Choroid plexus epithelial cell (primary cell): Measurements from ENCODE around the gene SLC7A1.
A peak's percentile ranks its signal among the peaks of the same experiment; 100 is the strongest.

ENCODE experiments used
- DNase-seq: peaks from one replicate; pipeline ENCODE4 v3.0.0-alpha.2; 2010; ENCODE audit warnings: low read depth
- H3K4me3 ChIP-seq: 2 replicates; pipeline ENCODE4 v1.5.1; 2011; ENCODE audit warnings: low read depth, mild to moderate bottlenecking, control low read depth, low read length, moderate library complexity
- CTCF ChIP-seq: conservative IDR thresholded peaks from 2 replicates; pipeline ENCODE4 v1.5.1; 2011; ENCODE audit warnings: low read depth, mild to moderate bottlenecking, control low read depth, inconsistent platforms, low read length, moderate library complexity

The SLC7A1 gene

GRCh38 chr13:29563941-29564340, 31.5 kb downstream of the SLC7A1 start:
- no peak for TF ChIP-seq CTCF
- no peak for DNase-seq
- H3K4me3 ChIP-seq, result no peak overlapping the region

DNA sequence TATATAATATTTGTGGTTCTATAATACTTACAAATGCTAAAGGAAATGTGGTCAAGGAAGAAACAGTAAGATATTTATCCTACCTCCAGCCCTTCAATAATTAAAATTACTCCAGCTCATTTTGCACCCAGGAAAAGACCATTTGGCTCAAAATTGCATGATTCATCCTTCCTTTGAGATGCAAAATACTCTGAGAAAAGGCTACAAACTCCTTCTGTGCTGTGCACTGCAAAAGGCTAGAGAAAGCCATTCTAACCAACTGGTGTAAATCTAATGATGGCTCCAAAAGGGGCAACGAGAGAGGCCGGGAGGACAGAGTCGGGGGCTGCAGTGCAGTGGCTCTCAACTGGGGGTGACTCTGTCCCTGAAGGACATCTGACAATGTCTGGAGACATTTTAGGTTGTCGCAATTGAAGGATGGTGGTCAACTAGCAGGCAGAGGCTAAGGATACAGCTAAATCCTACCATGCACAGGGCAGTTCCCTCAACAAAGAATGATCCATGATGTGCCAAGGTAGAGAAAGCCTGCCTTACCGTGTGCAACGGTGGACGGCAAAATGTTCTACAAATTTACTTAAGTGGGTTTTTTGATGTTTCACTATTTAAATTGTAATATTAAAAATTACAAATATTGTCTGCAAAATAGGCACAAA, 32.6 kb downstream of the SLC7A1 start:
- TF ChIP-seq CTCF, result no peak
- no peak overlapping the region for H3K4me3 ChIP-seq
- DNase-seq, result no peak

- no peak for TF ChIP-seq CTCF
Observed at GRCh38 chr13:29561918-29562317, 33.6 kb downstream of the SLC7A1 start.

DNA sequence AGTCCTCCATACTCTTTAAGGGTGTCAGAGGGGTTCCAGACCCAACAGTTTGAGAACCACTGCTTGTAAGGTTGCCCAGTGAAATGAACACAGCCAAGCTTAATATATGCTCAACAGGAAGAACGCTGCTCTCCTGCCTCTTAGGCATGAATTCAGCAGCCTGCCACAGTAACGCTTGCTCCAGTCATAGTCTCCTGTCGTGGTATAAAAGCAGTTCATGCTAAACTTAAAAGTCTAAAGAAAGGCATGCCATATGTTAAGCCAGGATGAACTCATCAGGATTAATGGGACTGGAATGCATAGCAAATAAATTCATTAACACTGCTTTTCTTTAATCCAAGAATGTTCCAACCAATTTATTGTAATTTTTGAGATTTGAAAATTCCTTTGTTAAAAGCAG, 38.7 kb downstream of the SLC7A1 start:
- TF ChIP-seq CTCF, result no peak
- no peak for DNase-seq
- H3K4me3 ChIP-seq, result no peak overlapping the region

More at GRCh38 chr13:29561918-29562317, 33.6 kb downstream of the SLC7A1 start:
- DNase-seq, result peak; percentile 50
- H3K4me3 ChIP-seq, result no peak overlapping the region

DNA sequence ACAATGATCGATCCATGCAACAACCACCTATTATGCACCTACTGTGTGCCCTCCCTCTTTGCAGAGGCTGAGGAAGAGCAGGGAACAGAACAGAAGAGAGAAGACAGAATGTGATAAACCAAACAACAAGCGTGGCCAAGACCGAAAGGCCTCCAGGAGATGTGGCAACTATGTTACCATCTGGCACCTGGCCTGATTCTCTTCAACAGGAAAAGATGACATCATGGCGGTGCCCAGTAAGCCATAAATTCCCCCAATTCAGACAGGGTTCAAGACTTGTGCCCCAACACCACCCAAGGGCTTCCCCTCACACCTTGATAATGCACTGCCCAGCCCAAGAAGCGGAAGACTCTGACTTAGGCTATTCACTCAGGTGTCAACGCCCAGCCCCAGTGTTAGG, 44.3 kb downstream of the SLC7A1 start:
- no peak for DNase-seq
- no peak for TF ChIP-seq CTCF
- H3K4me3 ChIP-seq, result no peak overlapping the region

DNA sequence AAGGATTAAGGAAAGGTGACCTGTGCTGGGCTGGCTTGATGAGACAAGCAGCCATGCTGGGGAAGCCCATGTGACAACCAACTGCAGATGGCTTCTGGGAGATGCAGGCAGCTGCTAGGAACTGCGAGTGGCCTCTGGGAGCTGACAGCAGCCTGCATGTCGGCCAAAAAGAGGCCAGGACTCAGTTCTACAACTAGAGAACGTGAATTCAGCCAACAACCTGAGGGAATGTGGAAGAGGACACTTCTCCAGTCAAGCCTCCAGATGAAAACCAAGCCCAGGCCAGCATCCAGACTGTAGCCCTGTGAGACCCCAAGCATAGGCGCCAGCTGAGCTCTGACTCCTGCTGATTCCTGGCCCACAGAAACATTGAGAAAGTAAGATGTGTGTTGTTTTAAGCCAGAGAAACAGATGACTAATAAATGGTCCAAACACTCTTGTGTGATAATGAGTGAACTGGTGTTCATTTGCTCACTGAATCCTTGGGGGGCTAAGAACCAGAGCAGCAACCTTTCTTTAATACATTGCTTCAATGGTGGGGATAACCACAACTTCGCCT, 45.0 kb downstream of the SLC7A1 start:
- peak; percentile 51 for DNase-seq
- no peak overlapping the region for H3K4me3 ChIP-seq
- TF ChIP-seq CTCF, result no peak

GRCh38 chr13:29548722-29549121, 46.8 kb downstream of the SLC7A1 start:
- no peak for TF ChIP-seq CTCF
- no peak overlapping the region for H3K4me3 ChIP-seq
- peak; percentile 42 for DNase-seq
